Activated CD4-positive, alpha-beta T cell treated with anti-CD3 and anti-CD28 coated beads, Interleukin-10, Interleukin-2, amounts not matched to agents 100 ng/mL and 50 ng/mL, durations not matched to agents 16 hours and 8 hours (primary cell): ENCODE results near the gene DMAC2L.
"Not testable (repeated sequence)": the region's sequence is repeated elsewhere in the genome, so short reads cannot be mapped to it uniquely, and the experiment has no call there.

Source experiments
- DNase-seq: peaks from one replicate; pipeline ENCODE4 v3.0.0-alpha.2; 2020

The DMAC2L gene, protein sequence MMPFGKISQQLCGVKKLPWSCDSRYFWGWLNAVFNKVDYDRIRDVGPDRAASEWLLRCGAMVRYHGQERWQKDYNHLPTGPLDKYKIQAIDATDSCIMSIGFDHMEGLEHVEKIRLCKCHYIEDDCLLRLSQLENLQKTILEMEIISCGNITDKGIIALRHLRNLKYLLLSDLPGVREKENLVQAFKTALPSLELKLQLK

DNA sequence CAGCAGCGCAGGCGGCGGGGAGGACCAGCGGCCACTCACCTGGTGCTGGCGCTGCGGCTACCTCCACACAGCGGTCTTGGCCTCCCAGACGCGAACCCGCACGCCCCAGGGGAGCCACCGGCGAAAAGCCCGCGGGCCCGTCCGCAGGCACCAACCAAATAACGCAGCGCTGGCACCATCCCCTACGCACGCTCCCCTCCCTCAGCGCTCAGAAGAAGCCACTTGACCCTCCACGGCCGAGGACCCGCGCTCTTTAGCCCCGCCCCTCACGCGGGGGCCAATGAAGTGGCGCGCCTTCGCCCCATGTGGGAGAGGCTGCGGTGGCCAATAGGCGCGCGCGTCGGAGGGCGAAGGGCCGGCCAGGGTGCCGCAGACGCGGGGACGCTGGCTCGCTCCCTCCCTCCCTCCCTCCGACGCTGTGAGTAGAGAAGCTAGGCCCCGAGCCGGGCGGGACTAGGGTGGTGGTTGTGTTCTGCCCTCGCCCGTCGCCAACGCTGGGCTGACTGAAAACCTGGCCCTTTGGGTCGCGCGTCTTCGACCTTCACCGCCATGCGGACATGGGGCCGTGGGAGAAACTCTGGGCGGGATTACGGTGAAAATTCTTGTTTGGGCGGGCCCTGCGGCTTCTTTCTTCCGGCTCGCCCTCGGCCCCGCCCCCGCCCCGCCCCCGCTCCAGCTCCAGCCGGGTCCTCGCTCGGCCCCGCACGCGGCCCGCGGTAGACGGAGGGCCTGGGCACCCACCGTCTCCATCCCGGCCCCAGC is at the start of gene DMAC2L, which contains the start of gene L2HGDH:
TSS of gene DMAC2L (plus strand) at position 353 of the 762 bp plus-strand sequence. CDS start 9,164 bp downstream, outside the sequence.
TSS of gene L2HGDH (minus strand) at position 258 of the 762 bp plus-strand sequence. CDS start at position 179, 79 bp downstream.
- DNase-seq: peak; percentile 95

DNA sequence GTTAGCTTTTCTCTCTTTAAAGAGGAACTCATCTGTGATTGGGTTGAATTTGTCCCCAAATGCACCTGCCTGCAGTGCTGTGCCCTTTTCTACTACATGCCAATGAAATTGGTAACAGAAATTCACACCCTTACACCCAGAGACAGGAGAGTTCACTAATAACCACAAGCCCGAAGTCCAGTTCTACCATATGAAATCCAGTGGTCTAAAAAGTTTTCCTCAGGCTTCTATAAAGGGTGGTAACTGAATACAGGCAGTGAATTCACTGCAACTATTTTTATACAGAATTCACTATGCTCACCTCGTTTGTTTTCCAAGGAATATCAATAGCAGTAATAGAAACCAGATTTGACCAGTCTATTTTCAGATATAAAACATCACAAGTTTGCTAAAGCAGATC is 49.3 kb upstream of the DMAC2L start:
- no peak for DNase-seq

DNA sequence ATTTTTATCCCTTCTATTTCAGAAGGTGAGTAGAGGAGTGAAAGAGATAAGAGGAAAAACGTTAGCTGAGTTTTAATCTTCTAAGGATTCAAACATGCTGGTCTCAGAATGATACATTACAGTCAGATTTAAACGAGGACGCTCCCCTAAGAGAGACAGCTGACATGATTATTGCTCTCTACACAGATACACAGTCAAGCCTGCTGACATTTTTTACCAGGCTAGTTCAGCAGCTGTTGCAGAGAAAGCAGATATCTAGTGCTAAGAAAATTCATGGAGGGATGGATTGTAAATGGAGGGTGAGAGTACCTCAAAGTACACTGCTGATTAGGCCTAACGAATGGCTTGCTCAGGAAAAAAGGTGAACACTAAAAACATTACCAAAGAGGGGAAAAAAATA is 48.8 kb upstream of the DMAC2L start:
- DNase-seq: no peak

DNA sequence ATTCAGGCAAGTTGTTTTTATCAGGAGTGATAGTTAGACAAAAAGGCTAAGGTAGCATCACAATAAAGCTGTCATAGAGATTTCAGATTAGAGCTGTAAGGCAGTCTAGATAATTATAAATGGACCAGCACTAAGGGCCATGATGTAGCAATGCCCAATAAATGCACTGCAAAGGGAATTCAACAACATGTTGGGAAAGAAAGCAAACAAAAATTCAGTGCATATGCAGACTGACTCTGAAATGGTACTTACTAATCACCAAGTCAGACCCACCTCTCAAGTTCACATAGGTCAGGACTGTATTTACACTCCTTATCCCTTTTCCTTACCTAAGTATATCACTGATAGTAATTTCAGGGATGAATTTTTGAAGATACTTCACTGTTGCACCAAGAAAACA is 47.1 kb upstream of the DMAC2L start:
- no peak for DNase-seq

DNA sequence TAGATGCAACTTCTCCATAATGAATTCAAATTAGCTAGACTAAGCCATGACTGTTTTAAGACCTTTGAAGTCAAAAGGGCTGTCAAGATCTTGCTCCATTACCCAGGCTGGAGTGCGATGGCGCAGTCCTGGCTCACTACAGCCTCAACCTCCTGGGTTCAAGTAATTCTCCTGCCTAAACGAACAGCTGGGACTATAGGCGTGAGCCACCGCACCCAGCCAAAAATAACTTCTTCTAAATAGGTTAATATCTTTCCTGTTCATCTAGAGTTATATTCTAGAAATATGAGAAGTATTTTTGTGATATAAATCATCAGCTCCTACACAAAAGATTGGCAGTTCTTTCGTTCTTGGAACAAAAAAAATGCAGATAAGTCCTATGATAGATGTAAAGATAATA is 41.2 kb upstream of the DMAC2L start:
- DNase-seq: no peak

DNA sequence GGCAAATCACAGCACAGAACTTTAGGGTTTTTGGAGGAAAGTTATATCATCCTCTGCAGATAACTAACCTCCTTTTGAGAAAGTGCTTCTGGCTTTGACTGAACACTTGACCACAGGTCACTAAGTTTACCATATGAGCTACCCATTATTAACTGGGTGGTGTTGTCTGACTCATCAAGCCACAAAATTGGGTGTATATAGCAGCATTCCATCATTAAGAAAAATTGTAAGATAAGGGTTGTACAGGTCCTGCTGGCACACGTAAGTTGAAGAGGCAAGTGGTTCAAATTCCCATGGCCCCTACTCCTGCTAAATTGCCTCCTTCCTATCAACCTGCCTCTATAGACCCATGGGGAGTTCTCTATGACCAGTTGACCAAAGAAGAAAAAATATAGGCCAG is 39.6 kb upstream of the DMAC2L start:
- DNase-seq: no peak

DNA sequence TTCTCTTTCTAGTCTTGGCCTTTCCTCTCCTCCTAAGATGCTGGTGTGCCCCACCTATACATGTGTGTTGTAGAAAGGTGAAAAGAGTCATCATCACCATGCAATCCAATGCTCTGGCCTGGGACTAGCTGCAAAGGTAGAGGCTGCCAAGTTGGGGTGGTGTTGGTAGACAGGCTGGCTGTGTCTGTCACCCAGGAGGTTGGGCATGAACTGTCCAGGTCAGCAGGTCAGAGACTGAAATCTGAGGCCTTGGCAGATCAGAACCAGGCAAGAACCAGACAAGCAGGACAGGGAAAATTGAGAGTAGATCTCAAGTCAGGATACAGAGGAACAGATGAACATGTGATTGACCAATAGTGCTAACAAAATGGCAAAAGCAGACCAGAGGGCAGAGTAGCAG is 26.3 kb upstream of the DMAC2L start:
- DNase-seq: no peak

DNA sequence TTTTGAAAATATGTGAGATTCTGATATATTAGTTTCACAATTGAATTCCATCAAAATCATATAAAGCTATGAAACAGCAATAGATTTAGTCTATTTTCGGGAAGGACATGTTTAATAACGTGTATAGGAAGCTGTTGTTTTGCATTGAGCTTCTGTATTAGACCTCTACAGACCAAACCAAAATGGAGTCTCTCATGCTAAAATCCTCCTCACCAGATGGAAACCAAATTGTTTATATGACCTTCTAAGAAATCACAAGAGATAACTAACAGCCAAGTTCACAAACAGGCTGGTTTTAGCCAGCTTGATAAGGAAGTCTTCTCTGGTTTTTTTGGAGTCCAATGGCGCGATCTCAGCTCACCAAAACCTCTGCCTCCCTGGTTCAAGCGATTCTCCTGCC is 24.0 kb upstream of the DMAC2L start:
- no peak for DNase-seq

DNA sequence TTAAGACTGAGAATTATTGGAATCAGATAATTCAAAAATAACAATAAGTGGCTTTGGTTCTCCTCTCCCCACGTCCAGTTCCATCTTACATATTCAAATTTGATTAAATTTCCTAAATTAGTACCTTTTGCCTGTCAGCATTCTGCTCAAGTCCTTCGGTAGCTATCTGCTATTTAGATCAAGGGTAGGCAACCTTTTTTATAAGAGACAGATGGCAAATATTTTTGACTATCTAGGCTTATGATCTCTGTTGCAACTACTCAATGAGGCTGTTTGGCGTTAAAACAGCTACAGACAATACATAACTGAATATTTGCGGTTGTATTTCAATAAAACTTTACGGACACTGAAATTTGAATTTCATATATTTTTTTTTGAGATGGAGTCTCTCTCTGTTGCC is 21.8 kb upstream of the DMAC2L start:
- no peak for DNase-seq

DNA sequence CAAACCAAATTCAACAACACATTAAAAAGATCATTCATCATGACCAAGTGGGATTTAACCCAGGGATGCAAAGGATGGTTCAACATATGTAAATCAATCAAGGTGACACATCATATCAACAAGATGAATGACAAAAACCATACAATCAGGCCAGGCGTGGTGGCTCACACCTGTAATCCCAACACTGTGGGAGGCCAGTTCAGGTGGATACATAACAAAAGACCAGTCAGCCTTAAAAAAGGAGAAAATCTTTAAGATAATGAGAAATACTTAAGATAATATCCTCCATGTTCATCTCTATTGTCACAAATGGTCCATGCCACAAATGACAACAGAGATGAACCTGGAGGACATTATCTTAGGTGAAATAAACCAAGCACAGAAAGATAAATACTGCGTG is 12.5 kb upstream of the DMAC2L start:
- no peak for DNase-seq

DNA sequence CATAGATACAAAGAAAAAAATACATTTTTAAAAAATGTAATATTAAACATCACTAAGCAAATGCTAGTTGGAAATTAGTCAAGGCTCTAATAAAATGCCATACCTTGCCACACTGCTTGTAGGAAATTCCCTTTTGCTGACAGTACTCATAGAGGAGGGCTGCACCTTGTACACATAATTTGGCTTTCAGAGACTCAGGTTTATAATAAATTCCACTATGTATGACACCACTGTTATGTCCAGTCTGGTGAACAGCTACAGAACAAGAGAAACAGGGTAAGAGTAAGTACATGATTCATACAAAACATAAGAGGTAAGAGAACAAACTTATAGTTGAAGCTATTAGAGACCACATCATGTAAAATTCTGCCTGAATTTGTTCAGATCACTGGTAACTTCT is 10.2 kb upstream of the DMAC2L start:
- no peak for DNase-seq

DNA sequence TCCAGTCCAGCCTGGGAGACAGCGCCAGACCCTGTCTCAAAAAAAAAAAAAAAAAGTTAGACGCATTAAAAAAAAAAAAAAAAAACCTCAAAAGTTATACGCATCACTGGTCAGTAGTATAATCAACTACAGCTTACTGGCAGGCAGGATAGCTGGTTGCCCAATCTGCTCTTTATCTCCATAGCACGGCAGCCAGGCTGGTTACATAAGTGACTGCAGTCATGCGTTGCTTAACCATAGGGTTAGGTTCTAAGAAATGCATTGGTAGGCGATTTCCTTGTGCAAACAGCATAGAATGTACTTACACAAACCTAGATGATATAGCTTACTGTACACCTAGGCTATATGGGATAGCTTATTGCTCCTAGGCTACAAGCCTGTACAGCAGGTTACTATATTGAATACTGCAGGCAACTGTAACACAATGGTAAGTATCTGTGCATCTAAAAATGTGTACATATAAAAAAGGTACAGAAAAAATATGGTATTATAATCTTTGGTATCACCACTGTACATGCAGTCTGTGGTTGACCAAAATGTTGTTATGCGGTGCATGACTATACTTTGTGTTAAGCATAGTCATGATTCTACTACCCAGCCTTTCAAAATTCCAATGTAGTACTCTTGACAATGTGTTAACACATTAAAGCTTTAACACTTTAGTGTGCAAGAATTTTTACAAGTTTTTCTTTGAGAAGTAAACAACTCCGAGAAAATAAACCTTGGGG is 8.2 kb upstream of the DMAC2L start:
- DNase-seq: peak; percentile 13

DNA sequence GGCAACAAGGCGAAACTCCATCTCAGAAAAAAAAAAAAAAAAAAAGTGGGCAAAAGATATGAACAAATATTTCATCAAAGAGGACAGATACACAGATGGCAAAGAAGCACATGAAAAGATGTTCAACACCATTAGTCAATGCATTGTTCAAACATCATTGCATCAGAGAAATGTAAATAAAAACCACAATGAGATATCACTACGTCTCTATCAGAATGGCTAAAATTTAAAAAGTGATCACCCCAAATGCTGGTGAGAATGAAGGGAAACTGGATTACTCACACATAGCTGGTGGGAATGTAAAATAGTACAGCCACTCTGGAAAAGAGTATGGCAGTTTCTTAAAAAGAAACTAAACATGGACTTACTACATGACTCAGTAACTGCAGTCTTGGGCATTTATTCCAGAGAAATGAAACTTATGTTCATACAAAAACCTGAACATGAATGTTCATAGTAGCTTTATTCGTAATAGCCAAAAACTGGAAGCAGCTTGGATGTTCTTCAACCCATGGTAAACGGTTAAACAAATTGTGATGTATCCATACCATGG is 3.7 kb upstream of the DMAC2L start:
- DNase-seq: no peak

DNA sequence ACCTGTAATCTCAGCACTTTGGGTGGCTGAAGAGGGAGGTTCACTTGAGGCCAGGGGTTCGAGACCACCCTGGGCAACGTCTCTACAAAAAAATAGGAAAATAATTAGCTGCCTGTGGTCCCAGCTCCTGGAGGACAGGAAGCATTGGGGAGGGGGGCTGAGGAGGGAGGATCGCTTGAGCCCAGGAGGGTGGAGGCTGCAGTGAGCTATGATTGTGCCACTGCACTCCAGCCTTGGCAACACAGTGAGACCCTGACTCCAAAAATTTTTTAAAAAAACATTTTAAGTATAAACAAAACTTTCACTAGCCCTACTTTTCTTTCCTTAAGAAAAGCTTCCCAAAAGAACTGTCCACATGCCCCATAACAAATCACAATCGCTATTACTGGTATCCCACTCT is 1.7 kb upstream of the DMAC2L start:
- DNase-seq: no peak

DNA sequence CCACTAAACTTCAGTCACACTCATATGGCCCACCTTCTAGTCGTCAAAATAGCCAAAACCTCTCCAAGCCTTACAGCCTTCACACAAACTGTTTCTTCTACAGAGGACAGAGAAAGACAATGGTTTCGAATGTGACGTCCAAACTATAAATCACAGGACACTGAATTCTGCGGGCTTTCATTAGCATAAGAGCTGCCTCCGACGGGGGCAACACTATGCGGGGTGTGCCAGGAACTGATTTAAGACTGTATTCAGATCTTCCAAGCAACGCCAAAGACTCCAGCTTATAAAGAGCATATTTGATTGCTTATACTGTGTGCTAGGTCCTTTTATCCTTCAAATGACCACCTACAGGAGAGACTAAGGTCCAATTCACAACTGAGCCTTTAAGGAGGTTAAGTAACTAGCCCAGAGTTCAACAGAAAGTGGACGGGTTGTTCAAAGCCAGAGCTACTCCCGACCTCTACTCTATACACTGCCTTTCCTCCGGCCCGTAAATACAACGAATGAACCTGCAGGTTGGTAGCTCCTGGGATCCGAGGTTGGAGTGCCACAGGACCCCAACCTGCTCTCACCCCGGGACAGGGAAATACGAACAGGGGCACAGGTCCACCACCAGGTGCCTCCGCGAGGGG is 670 bp upstream of the DMAC2L start:
- DNase-seq: no peak

DNA sequence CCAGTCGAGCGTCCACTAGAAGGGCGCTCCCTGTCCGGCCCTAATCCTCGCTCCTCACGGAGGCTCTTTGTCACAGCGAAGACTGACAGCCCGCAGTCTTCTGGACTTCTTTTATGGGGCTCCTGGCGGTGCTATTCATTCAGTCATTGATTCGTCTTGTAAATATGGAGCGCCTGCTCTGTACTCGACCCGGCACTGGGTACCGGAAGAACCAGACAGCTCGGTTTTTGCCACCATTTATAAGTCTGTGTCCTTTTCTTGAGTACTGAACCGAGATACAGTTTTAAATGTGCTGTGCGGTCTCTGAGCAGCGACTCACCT is 570 bp downstream of the DMAC2L start:
- no peak for DNase-seq

DNA sequence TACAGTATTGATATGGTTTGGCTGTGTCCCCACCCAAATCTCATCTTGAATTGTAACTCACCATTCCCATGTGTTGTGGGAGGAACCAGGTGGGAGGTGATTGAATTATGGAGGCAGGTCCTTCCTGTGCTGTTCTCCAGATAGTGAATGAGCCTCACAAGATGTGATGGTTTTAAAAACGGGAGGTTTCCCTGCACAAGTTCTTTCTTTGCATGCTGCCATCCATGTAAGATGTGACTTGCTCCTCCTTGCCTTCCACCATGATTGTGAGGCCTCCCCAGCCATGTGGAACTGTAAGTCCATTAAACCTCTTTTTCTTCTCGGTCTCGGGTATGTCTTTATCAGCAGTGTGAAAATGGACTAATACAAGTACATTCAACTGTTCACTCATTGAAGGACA is 2.0 kb downstream of the DMAC2L start:
- not testable (repeated sequence) for DNase-seq

DNA sequence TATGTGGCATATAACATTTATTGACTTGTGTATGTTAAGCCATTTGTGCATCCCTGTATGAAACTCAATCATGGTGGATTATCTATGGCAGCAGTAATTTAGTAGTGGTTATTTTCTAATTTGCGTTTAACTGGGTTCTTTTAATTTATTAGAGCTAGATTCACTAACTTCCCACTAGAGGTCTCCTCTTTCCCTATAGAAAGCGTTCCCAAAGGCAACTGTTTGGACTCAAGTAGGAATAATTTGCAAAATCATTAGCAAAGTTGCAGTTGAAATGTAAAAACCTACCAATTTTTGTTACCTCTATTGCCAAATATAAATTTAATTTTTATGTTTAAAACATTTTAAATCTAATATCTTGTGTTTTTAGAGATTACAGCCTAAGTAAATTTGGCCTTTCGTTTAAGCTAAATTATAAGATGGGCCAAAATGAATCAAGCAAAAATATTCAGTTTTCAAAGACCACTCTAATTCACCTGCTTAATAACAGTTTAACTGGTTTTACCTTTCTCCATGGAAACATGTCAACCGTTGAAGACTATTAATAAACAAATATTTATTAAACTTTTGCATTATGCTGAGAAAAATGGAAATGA is 6.0 kb downstream of the DMAC2L start:
- peak; percentile 19 for DNase-seq

DNA sequence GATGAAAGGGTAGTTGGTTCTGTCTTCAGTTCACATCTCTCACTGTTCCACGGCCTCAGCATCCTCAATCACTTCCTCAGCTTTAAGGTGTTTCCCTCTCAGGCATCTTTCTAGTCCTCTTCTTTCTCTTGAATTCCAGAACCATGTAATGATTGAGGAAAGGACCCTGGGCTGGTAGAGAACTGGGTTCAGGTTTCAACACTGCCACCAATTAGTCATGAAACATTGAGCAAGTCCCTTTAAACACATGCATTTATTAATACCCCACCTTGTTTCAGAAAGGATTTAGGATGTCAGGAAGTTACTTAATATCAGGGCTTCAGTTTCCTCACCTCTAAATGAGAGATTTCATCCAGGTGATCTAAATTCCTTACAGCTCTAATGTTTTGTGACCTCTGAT is 7.2 kb downstream of the DMAC2L start:
- no peak for DNase-seq

DNA sequence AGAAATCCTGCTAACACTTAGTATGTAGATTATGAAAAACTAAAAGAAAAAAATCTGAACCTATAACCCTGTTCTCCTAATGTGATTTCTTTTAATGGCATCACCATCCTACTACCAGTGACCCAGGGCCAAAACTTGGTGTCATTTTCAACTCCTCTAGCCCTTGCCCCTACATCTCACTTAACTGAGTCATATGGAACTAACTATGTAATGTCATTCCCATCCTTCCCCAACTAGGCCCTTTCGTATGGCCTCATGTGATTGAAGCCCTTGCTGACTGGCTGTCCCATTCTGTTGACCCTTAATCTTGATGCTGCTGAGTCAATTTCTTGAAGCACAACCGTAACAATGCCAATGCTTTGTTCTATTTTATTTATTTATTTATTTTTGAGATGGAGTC is 7.6 kb downstream of the DMAC2L start:
- DNase-seq: no peak

DNA sequence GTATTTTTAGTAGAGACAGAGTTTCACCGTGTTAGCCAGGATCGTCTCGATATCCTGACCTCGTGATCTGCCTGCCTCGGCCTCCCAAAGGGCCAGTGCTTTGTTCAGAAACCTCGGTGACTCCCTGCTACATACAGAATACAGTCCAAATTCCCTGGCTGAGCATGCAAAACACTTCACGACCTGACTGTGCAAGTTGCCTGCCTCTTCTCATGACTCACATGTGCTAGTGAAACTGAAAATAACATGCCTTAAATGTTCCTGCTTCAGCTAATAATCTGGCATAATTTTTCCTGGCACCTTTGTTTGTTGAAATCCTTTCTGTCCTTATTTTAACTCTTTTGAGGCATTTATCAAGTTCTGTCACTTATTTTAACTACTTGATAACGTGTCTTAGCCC is 8.2 kb downstream of the DMAC2L start:
- DNase-seq: peak; percentile 54

DNA sequence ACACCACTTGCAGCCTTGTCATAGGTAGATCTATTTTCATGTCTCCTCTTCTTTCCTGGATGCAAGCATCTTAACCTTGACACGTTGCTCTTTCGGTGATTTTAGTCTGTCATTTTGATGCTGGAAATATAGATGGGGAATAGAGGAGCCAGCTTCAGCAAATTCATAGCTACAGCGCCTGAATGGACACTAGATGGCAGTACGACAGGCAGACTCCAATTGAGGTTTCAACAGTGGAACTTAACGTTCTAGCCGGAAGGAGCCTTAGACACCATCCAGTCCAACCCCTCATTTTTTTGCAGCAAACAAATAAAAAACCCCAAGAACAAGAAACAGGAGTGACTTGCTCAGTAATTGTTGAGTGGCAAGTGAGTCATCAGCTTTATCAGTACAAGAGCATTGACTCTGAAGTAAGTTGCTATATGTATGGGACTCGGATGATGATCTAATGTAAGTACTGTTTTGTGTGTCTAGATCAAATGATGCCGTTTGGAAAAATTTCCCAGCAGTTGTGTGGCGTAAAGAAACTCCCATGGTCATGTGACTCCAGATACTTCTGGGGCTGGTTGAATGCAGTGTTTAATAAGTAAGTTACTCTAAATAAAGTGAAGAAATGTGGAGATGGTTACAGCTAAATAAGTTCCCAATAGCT is 9.0 kb downstream of the DMAC2L start:
- peak; percentile 95 for DNase-seq
